NCI-H128 (cell line): ENCODE data around the gene OPRD1.
"Not testable (repeated sequence)": the region's sequence is repeated elsewhere in the genome, so short reads cannot be mapped to it uniquely, and the experiment has no call there.

Experiments
- DNase-seq: peaks from one replicate; lab custom pipeline; 2025; ENCODE audit not compliant: unreplicated experiment; lab: John Stamatoyannopoulos, UW

OPRD1 gene

GRCh38 chr1:28800324-28800723, 11.6 kb upstream of the OPRD1 start:
- DNase-seq: no peak

GRCh38 chr1:28801461-28801860, 10.5 kb upstream of the OPRD1 start:
- no peak for DNase-seq

- no peak for DNase-seq
Measured at GRCh38 chr1:28803051-28803450, 8.9 kb upstream of the OPRD1 start.

- no peak for DNase-seq
Measured at GRCh38 chr1:28803662-28804061, 8.3 kb upstream of the OPRD1 start.

- no peak for DNase-seq
Measured at GRCh38 chr1:28804071-28804470, 7.9 kb upstream of the OPRD1 start.

- DNase-seq: no peak
Measured at GRCh38 chr1:28807046-28807445, 4.9 kb upstream of the OPRD1 start.

GRCh38 chr1:28807986-28808385, 4.0 kb upstream of the OPRD1 start:
- no peak for DNase-seq

- no peak for DNase-seq
Measured at GRCh38 chr1:28811369-28811765, 603 bp upstream of the OPRD1 start.

GRCh38 chr1:28812669-28813468, 899 bp downstream of the OPRD1 start:
- DNase-seq: no peak

- DNase-seq: no peak
Measured at GRCh38 chr1:28813931-28814465, 2.0 kb downstream of the OPRD1 start.

- DNase-seq: no peak
Measured at GRCh38 chr1:28815533-28816185, 3.7 kb downstream of the OPRD1 start.

- DNase-seq: no peak
Measured at GRCh38 chr1:28817133-28817532, 5.2 kb downstream of the OPRD1 start.

- DNase-seq: no peak
Measured at GRCh38 chr1:28819020-28819419, 7.0 kb downstream of the OPRD1 start.

GRCh38 chr1:28822799-28823198, 10.8 kb downstream of the OPRD1 start:
- DNase-seq: no peak

GRCh38 chr1:28824061-28824460, 12.1 kb downstream of the OPRD1 start:
- not testable (repeated sequence) for DNase-seq

GRCh38 chr1:28828227-28828858, 16.4 kb downstream of the OPRD1 start:
- DNase-seq: not testable (repeated sequence)

GRCh38 chr1:28830814-28831213, 18.8 kb downstream of the OPRD1 start:
- DNase-seq: no peak

- no peak for DNase-seq
Measured at GRCh38 chr1:28832966-28833365, 21.0 kb downstream of the OPRD1 start.

- DNase-seq: no peak
Measured at GRCh38 chr1:28833381-28833780, 21.4 kb downstream of the OPRD1 start.

- DNase-seq: peak; percentile 65
Measured at GRCh38 chr1:28835237-28835650, 23.3 kb downstream of the OPRD1 start.

GRCh38 chr1:28836421-28836956, 24.5 kb downstream of the OPRD1 start:
- no peak for DNase-seq
